Astrocyte of the cerebellum (primary cell): Measurements from ENCODE around the gene SLC22A16.

ENCODE experiments used
- DNase-seq: peaks from one replicate; pipeline ENCODE4 v3.0.0-alpha.2; 2011; ENCODE audit warnings: low read depth
- H3K4me3 ChIP-seq: 2 replicates; pipeline ENCODE4 v1.5.1; 2011; ENCODE audit warnings: mild to moderate bottlenecking, low read depth, low read length, moderate library complexity
- in situ Hi-C: cut with HindIII; loops from 2 replicates; pipeline ENCODE4 v1.10.0; 2017; ENCODE audit warnings: low sequenced_read_pairs
- TF ChIP-seq, protein P1 (sequence below): IDR thresholded peaks from 2 replicates; pipeline ENCODE4 v1.5.1; 2012; ENCODE audit warnings: low read length, low read depth, moderate library complexity, mild to moderate bottlenecking; ENCODE audit errors: missing control alignments

The SLC22A16 gene

DNA sequence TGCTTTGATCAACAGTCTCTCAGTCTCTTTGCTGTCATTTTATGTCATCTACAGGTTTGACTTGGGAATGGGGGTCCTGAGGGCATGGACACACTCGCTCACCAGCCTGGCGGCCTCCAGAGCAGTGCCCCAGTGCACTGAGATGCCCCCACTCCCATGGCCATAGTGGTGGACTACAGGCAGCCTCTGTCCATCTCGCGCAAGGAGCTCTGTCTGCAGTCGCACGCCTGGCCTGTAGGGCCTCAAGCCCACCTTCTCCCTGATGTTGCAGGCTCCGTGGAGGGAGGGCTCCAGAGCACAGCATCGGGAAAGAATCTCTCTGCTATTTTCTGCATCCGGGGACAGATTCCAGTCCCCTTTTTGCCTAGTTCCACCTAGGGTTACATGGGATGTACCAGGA, 83.7 kb downstream of the SLC22A16 start:
- no peak for DNase-seq
- H3K4me3 ChIP-seq = no peak overlapping the region
- in situ Hi-C loops = loop anchor here (25.0 kb wide), 1 partner anchor 680 kb away; no protein-coding TSS in a partner anchor
- TF ChIP-seq, protein P1, sequence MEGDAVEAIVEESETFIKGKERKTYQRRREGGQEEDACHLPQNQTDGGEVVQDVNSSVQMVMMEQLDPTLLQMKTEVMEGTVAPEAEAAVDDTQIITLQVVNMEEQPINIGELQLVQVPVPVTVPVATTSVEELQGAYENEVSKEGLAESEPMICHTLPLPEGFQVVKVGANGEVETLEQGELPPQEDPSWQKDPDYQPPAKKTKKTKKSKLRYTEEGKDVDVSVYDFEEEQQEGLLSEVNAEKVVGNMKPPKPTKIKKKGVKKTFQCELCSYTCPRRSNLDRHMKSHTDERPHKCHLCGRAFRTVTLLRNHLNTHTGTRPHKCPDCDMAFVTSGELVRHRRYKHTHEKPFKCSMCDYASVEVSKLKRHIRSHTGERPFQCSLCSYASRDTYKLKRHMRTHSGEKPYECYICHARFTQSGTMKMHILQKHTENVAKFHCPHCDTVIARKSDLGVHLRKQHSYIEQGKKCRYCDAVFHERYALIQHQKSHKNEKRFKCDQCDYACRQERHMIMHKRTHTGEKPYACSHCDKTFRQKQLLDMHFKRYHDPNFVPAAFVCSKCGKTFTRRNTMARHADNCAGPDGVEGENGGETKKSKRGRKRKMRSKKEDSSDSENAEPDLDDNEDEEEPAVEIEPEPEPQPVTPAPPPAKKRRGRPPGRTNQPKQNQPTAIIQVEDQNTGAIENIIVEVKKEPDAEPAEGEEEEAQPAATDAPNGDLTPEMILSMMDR = no peak

DNA sequence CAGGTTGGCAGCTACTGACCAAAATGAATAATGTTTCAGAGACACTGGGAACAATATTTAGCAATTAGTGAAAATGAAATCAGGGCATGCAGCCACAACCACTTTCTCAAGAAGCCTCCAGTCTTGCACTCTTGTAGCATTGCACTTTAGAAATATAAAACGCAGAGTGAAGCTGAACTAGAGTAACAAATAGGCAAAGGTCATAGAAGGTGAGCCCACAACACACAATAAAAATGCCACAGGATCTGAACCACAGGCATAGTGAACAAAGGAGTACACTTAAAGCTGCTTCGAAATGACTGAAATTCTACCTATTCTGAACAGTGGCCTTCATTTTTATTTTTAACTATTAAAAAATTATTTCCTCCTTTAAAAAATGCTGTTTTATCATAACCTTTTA, 86.0 kb downstream of the SLC22A16 start:
- H3K4me3 ChIP-seq = no peak overlapping the region
- DNase-seq = no peak
- TF ChIP-seq, protein P1 = no peak
- in situ Hi-C loops = loop anchor here (25.0 kb wide), 1 partner anchor 678 kb away; no protein-coding TSS in a partner anchor

DNA sequence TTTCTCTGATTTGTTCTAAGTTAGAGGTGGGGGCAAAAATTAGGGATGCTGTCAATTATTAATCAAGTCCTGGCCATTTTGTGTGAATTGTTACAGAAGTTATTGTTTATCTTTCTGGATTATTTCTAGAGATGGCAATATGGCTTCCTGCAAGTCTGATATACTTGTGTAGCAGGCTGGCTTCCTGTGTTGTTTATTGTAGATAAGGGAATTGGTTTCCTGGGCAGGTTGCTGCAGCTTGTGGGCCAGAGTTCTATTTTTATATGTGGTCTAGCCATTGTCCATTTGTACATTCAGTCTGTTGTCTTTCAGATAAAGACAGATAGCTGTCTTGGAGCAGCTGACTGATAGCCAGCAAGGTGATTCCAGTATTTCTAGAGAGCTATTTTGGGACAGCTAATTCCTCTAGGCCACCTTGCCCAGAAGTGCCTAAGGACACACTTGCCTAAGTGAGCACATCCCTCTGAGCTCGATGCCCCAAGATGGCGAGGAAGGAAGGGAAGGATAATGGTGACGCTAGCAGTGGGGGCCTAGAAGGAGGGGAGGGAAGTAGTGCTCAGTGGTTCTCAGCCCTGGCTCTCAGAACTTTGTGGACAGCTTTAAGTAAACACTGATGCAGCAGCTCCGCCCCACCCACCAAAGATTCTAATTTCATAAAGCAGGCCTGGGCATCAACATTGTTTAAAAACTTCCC, 86.6 kb downstream of the SLC22A16 start:
- in situ Hi-C loops = loop anchor here (25.0 kb wide), 1 partner anchor 678 kb away; no protein-coding TSS in a partner anchor
- TF ChIP-seq, protein P1 = no peak
- H3K4me3 ChIP-seq = no peak overlapping the region
- no peak for DNase-seq

DNA sequence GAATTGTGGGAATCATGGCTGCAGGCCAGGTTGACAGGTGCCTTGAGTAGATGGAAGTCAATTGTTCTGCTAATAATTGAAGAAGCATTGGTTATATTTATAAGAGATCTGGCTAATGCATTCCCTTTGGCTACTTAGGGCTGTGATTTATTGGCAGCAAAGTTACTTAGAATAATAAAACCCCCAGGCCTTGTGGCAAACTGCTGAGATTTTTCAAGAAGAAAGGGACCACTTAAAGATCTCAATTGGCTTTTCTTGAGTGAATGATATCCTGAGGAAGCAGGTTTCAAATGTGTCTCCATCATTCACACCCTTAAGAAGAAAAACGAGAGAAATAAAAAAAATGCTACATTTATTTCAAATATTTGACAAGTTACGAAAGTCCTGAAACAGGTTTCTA, 88.4 kb downstream of the SLC22A16 start:
- in situ Hi-C loops = loop anchor here (25.0 kb wide), 1 partner anchor 676 kb away; no protein-coding TSS in a partner anchor
- TF ChIP-seq, protein P1 = no peak
- no peak overlapping the region for H3K4me3 ChIP-seq
- no peak for DNase-seq

DNA sequence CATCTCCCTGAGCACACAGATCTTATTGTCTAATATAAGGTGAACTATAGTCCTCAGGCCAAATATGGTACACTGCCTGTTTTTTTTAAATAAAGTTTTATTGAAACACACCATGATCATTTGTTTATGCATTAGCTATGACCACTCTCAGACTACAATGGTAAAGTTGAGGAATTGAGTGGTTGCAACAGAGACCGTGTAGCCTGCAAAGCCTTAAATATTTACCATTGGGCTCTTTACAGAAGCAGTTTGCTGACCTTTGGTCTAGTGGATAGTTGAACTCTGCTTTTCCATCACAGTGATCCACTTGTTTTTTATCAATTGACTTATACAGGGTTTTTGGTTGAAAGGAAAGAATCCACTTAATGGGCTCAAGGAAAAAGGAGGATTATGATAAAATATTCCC, 91.0 kb downstream of the SLC22A16 start:
- TF ChIP-seq, protein P1 = no peak
- in situ Hi-C loops = loop anchor here (25.0 kb wide), 1 partner anchor 673 kb away; no protein-coding TSS in a partner anchor
- H3K4me3 ChIP-seq = no peak overlapping the region
- DNase-seq = no peak

DNA sequence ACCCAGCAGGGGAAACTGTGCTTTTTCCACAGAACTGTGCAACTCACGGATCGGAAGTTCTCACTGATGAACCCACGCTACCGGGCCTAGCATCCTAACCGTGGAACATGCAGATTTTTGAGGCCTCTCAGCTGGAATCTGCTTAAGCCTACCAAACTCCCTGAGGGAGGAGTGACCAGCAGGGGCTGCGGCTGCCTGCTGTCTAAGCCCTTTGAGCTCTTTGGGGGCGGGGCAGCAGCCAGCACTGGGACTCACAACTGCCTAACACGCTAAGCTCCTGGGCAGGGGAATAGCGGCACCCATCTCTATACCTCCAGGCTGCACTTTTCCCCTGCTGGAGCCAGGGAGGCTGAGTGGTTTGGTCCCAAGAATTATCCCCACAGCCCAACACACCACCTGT, 97.9 kb downstream of the SLC22A16 start:
- H3K4me3 ChIP-seq = no peak overlapping the region
- TF ChIP-seq, protein P1 = no peak
- in situ Hi-C loops = loop anchor here (25.0 kb wide), 1 partner anchor 666 kb away; no protein-coding TSS in a partner anchor
- no peak for DNase-seq
